OCI-LY7 (cell line): ENCODE results near the gene ABCB11. TPM values are rescaled to one million over a fixed set of nuclear protein-coding genes. Genes with fewer than 3 reads are reported as not detected.

ENCODE experiments used
- total RNA-seq, 2 experiments: library from RNA; depleted of rRNA in 1 of 2; stranded (reverse); fragments of >200 nt in 1 of 2; shearing (Covaris generic) in 1 of 2; gene quantifications; 2 replicates each; pipeline ENCODE4 v1.2.3, GENCODE V29; 2014 to 2022

Gene ABCB11
- total RNA-seq, 2 experiments from 2014 or later = 0.04 TPM; not detected in 1

Other genes with a start within 250 kb of the ABCB11 start
- gene NOSTRIN, start 228.7 kb downstream of the ABCB11 start, total RNA-seq (2014; rRNA removed; shearing (Covaris generic)) = not detected in 2 replicates
- not detected in 2 replicates for gene NOSTRIN, start 228.7 kb downstream of the ABCB11 start, total RNA-seq (2022)
- 29.3 and 34.4 TPM in 2 replicates for gene SPC25, start 140.9 kb downstream of the ABCB11 start, total RNA-seq (2014; rRNA removed; shearing (Covaris generic))
- 50.3 and 53.1 TPM in 2 replicates for gene SPC25, start 140.9 kb downstream of the ABCB11 start, total RNA-seq (2022)
- not detected in 2 replicates for gene G6PC2, start 130.0 kb downstream of the ABCB11 start, total RNA-seq (2014; rRNA removed; shearing (Covaris generic))
- not detected in 2 replicates for gene G6PC2, start 130.0 kb downstream of the ABCB11 start, total RNA-seq (2022)
- gene DHRS9, start 38.2 kb upstream of the ABCB11 start, total RNA-seq (2014; rRNA removed; shearing (Covaris generic)) = not detected in 2 replicates
- 0.59 TPM in 1 of 2 replicates, not detected in the other for gene DHRS9, start 38.2 kb upstream of the ABCB11 start, total RNA-seq (2022)